OCI-LY1 (cell line): ENCODE results near the gene MKNK1.

Experiments used
- H2AFZ ChIP-seq: fragments of 200-600 bp; sonication (generic), shearing (Covaris generic); 2 replicates; pipeline ENCODE4 v1.6.0; 2014; ENCODE audit warnings: antibody characterized with exemption, mild to moderate bottlenecking, low read length
- H3F3A ChIP-seq: fragments of 200-600 bp; sonication (generic), shearing (Covaris generic); 2 replicates; pipeline ENCODE4 v1.6.0; 2014; ENCODE audit warnings: mild to moderate bottlenecking, antibody characterized with exemption, low read length, moderate library complexity; ENCODE audit not compliant: insufficient read depth
- H3K27ac ChIP-seq: fragments of 200-600 bp; sonication (generic); 2 replicates; pipeline ENCODE4 v1.5.1; 2014; ENCODE audit warnings: low read length, mixed run types, mild to moderate bottlenecking, low read depth; ENCODE audit not compliant: poor library complexity, severe bottlenecking
- H3K27me3 ChIP-seq: fragments of 200-600 bp; sonication (generic); 2 replicates; pipeline ENCODE4 v1.6.0; 2014; ENCODE audit warnings: antibody characterized with exemption, mild to moderate bottlenecking, low read length, moderate library complexity; ENCODE audit not compliant: insufficient read depth
- H3K36me3 ChIP-seq: fragments of 200-600 bp; sonication (generic); 2 replicates; pipeline ENCODE4 v1.6.1; 2014; ENCODE audit warnings: mild to moderate bottlenecking, antibody characterized with exemption, low read length, moderate library complexity, mixed read lengths; ENCODE audit not compliant: insufficient read depth
- H3K4me1 ChIP-seq: fragments of 200-600 bp; sonication (generic); 2 replicates; pipeline ENCODE4 v1.5.1; 2014; ENCODE audit warnings: mild to moderate bottlenecking, low read length, moderate library complexity; ENCODE audit not compliant: insufficient read depth, severe bottlenecking
- H3K4me2 ChIP-seq: fragments of 200-600 bp; sonication (generic), shearing (Covaris generic); 2 replicates; pipeline ENCODE4 v1.6.1; 2014; ENCODE audit warnings: low read length
- H3K4me3 ChIP-seq: fragments of 200-600 bp; sonication (generic); 2 replicates; pipeline ENCODE4 v1.5.1; 2014; ENCODE audit warnings: low read length, low read depth, mild to moderate bottlenecking, mixed read lengths; ENCODE audit not compliant: poor library complexity, severe bottlenecking
- H3K79me2 ChIP-seq: fragments of 200-600 bp; shearing (Covaris generic); 2 replicates; pipeline ENCODE4 v1.6.1; 2016; ENCODE audit warnings: mixed run types, low read length, mixed read lengths; ENCODE audit not compliant: insufficient read depth
- H3K9ac ChIP-seq: fragments of 200-600 bp; sonication (generic), shearing (Covaris generic); 2 replicates; pipeline ENCODE4 v1.6.1; 2014; ENCODE audit warnings: mild to moderate bottlenecking, low read length, mixed read lengths
- H3K9me2 ChIP-seq: fragments of 200-600 bp; sonication (generic), shearing (Covaris generic); 2 replicates; pipeline ENCODE4 v1.6.1; 2014; ENCODE audit warnings: low read depth, mild to moderate bottlenecking, low read length, mixed read lengths
- H3K9me3 ChIP-seq: fragments of 200-600 bp; shearing (Covaris generic); 2 replicates; pipeline ENCODE4 v1.6.1; 2014; ENCODE audit warnings: low read length, mixed read lengths
- H4K20me1 ChIP-seq: fragments of 200-600 bp; sonication (generic), shearing (Covaris generic); 2 replicates; pipeline ENCODE4 v1.6.0; 2016; ENCODE audit warnings: mild to moderate bottlenecking, low read length; ENCODE audit not compliant: insufficient read depth
- EZH2 ChIP-seq: fragments of 200-600 bp; sonication (generic), shearing (Covaris generic); IDR thresholded peaks from 2 replicates; pipeline ENCODE4 v1.8.0; 2017; ENCODE audit warnings: borderline replicate concordance, mixed run types, mild to moderate bottlenecking, antibody characterized with exemption, low read length, moderate library complexity, mixed read lengths
- TF ChIP-seq, protein P1 (sequence below): fragments of 200-600 bp; sonication (generic), shearing (Covaris generic); IDR thresholded peaks from 2 replicates; pipeline ENCODE4 v1.5.1; 2017; ENCODE audit warnings: mild to moderate bottlenecking, antibody characterized with exemption, low read length, moderate library complexity, mixed read lengths

MKNK1 gene

DNA sequence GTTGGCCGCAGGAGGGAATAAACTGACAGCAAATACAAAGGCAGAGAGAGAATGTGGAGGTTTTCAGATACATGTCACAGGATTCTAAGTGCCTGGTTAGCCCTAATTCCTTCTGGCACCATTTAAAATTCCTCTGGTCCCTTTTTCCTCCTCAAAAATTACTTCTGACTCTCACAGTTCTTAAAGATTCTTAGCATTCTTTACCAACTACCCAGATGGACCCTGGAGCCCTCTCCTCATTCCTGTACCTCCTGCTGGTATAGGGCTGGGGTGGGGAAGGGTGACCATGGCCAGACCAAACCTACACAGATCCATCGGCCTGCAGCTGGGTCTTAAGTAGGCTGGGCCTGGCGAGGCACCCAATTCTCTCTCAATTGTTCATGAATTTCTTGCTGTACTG is 7.2 kb downstream of the MKNK1 start:
- Histone ChIP-seq H3K4me1 (no peaks in the 10 kb centered on the region), H3K27me3 (no peaks in the 10 kb centered on the region), H3K36me3 (peaks cover 15% of the 10 kb centered on the region), H2AFZ (no peak overlapping the region), H3K27ac (no peak overlapping the region), H3K9me2 (no peaks in the 10 kb centered on the region), H3K79me2 (no peaks in the 10 kb centered on the region), H3K4me2 (no peak overlapping the region), H4K20me1 (no peaks in the 10 kb centered on the region), H3K4me3 (no peak overlapping the region), H3K9me3 (no peaks in the 10 kb centered on the region), H3K9ac (no peak overlapping the region), H3F3A (no peaks in the 10 kb centered on the region)
- TF ChIP-seq, protein P1, sequence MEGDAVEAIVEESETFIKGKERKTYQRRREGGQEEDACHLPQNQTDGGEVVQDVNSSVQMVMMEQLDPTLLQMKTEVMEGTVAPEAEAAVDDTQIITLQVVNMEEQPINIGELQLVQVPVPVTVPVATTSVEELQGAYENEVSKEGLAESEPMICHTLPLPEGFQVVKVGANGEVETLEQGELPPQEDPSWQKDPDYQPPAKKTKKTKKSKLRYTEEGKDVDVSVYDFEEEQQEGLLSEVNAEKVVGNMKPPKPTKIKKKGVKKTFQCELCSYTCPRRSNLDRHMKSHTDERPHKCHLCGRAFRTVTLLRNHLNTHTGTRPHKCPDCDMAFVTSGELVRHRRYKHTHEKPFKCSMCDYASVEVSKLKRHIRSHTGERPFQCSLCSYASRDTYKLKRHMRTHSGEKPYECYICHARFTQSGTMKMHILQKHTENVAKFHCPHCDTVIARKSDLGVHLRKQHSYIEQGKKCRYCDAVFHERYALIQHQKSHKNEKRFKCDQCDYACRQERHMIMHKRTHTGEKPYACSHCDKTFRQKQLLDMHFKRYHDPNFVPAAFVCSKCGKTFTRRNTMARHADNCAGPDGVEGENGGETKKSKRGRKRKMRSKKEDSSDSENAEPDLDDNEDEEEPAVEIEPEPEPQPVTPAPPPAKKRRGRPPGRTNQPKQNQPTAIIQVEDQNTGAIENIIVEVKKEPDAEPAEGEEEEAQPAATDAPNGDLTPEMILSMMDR: no peak
- no peak for TF ChIP-seq EZH2

DNA sequence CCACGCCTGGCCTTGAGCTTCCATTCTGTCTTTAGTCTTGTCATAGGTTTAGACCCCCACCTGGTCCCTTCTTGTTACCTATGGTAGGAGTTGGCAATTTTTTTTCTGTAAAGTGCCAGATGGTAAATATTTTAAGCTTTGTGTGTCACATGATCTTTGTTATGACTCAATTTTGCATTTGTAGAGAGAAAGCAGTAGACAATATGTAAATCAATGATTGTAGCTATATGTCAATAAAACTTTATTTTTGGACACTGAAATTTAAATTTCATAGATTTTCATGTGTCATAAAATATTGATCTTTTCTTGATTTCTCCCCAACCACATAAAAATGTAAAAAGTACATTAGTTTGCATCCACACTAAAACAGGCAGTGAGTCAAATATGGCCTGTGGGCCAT is 8.0 kb downstream of the MKNK1 start:
- Histone ChIP-seq H3K4me3 (no peak overlapping the region), H3K9me3 (no peaks in the 10 kb centered on the region), H3K4me1 (no peaks in the 10 kb centered on the region), H3K9me2 (no peaks in the 10 kb centered on the region), H3F3A (no peaks in the 10 kb centered on the region), H3K4me2 (no peak overlapping the region), H3K9ac (no peak overlapping the region), H3K27me3 (no peaks in the 10 kb centered on the region), H2AFZ (no peak overlapping the region), H3K27ac (no peak overlapping the region), H3K36me3 (peaks cover 24% of the 10 kb centered on the region), H4K20me1 (no peaks in the 10 kb centered on the region), H3K79me2 (no peaks in the 10 kb centered on the region)
- TF ChIP-seq, protein P1: no peak
- no peak for TF ChIP-seq EZH2

DNA sequence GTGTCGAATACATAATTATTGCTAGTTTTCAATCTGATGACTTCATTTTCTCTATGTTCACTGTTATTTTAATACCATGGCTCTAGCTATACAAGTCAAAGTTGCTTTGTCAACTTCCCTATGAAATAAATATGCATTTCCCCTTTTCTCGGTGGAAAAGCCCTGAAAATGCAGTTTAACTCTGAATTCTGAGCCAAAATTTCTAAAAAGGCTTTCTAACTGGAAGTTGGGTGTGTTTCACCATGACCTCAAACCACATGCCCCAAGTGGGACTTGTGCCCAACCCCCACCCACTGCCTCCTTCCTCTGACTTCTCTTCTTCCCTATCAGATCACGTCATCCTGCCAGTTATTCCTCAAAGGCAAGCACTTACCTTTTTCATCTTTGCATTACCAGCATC is 8.9 kb downstream of the MKNK1 start:
- H3K27me3 ChIP-seq: no peaks in the 10 kb centered on the region
- no peaks in the 10 kb centered on the region for H3K79me2 ChIP-seq
- no peaks in the 10 kb centered on the region for H3K4me1 ChIP-seq
- peaks cover 4% of the 10 kb centered on the region for H3K9me3 ChIP-seq
- no peaks in the 10 kb centered on the region for H4K20me1 ChIP-seq
- no peak overlapping the region for H3K4me2 ChIP-seq
- H3K9ac ChIP-seq: no peak overlapping the region
- TF ChIP-seq, protein P1: no peak
- no peak overlapping the region for H3K4me3 ChIP-seq
- no peaks in the 10 kb centered on the region for H3F3A ChIP-seq
- no peaks in the 10 kb centered on the region for H3K9me2 ChIP-seq
- H3K27ac ChIP-seq: no peak overlapping the region
- peaks cover 33% of the 10 kb centered on the region for H3K36me3 ChIP-seq
- H2AFZ ChIP-seq: no peak overlapping the region
